ENCODE measurements around the gene NUDT22.

The NUDT22 gene

DNA sequence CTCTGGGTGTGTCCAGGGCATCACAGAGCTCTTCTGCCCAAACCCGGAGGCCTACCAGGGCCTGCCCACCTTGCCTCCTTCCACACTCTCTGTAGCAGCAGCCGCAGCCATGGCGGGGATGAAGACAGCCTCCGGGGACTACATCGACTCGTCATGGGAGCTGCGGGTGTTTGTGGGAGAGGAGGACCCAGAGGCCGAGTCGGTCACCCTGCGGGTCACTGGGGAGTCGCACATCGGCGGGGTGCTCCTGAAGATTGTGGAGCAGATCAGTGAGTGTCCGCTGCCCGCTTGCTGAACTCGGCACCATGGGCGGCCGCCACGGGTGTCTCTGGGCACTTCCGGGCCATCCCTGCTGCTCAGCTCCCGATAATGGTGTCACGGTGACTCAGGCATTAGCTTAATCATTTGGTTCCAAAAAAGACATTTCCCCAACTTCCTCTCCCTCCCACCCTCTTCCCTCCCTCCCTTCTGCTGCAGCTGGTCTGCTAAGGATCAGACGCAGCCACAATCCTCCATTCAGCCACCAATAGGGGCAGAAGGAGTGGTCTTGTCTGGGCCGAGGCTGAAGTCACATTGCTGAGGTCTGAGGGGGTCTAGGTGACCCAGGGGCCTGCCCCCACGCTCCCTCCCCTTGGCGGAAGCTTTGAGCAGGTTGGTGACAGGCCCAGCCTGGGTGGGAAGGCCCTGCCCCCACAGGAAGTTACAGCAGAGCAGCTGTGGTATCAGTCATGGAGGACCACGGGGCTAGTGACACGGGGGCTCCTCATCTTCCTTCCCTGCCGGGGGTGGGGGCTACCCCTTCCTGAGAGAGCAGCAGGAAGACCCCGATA, 18.6 kb upstream of the NUDT22 start:
- DNase-seq = no peak

DNA sequence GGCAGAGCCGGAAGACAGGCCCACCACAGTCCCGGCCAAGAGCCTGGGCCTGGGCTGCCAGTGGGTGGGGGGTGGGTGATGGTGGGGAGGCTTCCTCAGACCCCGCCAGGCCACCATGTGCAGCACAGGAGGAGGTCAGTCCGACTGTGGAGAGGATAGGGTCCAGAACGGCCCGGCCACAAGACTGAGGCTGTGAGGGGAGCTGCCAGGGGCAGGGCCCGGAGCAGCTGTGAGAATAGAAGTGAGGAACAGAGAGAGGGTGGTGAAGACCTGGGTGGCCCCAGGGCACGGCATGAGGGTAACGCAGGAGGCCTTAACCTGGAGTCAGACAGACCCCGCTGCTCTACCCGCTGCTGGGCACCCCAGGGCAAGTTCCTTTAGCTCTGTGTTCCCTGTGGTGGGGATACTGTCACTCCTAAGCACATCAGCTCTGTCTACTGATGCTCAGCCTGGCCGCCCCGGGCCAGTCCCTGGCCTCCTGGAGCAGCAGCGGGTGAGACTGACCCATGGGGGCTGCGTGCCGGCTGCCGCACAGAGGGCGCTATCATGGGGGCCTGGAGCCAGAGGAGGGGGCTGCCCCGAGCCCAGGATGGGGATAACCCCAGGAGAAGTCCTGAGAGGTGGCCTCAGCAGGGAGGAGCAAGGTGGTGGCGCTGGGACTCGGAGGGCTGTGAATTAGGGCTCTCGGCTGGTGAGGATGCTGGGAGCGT, 17.8 kb upstream of the NUDT22 start:
- no peak for DNase-seq

DNA sequence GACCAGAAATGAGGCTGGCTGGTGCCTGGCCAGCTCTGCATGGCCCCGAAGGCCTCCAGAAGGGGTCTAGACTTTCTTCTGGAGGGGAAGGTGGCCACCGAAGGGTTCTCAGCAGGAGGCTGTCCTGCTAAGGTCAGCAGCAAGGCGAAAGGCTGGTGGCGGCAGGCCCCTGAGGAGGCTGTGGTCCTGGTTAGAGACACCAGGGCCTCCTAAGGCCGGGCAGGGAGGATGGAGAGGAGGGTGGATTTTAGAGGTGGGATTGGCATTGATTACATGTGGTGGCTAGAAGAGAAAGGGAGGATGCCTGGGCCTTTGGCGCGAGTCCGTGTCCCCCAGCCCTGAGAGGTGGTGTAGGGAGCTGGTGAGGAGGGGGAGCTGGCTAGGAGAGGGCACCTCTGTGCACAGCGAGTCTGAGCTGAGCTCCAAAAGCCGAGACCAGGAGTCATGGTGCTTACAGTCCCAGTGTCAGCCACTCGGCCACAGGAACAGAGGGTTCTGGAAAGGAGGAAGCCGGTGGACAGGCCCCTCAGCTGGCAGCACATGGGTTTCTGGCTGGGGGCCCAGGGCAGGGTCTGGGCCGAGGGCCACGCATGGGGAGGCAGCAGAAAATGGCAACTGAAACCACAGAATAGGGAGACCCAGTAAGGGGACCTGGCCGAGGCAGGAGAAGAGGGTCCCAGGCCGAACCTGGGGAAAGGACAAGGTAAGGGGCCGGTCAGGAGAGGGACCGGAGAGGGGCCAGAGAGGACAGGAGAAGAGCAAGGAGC, 17.1 kb upstream of the NUDT22 start:
- DNase-seq = no peak

DNA sequence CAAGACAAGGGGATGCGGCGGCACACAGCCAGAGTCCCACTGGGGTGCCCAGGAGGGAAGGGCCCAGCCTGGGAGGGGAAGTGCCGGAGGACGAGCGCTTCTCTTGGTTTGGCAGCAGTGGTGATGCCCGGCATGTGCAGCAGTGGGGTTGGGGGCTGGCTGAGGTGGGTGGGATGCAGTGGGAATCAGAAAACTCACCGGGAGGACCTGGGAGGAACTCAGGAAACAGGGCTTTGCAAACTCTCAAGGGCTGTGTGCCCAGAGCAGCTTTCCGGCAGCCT, 16.6 kb upstream of the NUDT22 start:
- DNase-seq = no peak

DNA sequence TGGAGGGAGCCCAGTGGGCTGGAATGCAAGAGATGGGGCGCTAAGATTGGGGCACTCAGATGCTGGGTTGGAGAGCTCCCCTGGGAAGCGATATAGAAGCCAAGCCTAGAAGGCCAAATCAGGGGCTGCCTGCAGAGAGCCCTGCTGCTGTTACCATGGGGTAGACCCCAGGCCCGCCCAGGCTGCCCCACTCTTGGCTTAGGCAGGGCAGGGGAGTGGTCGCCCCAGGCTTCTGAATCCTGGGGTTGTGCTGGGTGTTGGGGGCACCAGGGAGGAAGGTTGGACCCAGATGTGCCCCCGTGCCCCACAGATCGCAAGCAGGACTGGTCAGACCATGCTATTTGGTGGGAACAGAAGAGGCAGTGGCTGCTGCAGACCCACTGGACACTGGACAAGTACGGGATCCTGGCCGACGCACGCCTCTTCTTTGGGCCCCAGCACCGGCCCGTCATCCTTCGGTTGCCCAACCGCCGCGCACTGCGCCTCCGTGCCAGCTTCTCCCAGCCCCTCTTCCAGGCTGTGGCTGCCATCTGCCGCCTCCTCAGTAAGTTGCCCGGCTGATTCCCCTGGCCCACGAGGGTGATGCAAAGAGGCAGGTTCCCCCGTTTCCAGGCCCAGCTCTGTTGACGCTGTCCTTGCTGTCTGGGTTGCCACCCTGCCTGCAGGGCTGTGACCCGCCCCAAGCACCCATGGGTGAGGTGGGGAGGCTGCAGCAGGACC, 15.6 kb upstream of the NUDT22 start:
- DNase-seq = no peak

DNA sequence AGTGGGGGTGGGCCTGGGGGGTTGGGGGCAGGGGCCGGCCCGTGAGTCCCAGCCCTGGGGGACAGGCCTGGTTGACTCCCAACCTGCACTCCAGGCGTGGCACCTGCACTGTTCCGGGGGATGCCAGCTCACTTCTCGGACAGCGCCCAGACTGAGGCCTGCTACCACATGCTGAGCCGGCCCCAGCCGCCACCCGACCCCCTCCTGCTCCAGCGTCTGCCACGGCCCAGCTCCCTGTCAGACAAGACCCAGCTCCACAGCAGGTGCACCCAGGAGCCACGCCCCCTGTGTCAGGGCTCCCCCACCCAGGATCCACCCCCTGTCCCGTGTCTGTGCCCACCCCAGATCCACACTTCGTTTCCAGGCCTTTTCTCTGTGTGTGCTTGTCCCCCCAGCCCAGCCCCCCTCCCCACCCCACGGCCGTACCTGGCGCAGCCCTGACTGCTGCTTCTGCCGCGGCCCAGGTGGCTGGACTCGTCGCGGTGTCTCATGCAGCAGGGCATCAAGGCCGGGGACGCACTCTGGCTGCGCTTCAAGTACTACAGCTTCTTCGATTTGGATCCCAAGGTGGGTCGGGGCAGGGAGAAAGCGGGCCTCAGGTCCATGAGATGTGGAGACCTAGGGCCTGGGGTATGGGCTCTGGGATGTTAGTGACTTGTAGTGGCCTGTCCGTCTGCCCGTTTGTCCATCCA, 14.7 kb upstream of the NUDT22 start:
- DNase-seq = no peak

DNA sequence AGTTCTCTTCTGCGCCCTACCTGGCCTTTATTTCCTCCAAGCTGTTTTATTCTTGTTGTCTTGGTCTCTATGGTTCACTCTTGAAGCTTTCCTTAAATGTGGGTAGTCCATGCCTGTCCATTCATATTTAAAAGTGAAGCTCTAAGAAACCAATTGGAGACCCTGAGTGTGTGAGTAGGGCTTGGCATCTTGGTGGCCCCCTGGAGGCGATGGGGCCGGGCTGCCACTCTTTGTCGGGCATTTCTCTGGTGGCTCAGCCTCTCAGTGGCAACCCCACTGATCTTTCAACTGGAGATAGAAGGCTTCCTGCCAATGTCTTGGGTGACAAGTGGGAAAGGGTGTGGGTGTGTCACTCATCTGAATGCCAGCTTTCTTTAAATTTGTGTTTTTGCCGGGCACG, 9.2 kb upstream of the NUDT22 start:
- DNase-seq = no peak

DNA sequence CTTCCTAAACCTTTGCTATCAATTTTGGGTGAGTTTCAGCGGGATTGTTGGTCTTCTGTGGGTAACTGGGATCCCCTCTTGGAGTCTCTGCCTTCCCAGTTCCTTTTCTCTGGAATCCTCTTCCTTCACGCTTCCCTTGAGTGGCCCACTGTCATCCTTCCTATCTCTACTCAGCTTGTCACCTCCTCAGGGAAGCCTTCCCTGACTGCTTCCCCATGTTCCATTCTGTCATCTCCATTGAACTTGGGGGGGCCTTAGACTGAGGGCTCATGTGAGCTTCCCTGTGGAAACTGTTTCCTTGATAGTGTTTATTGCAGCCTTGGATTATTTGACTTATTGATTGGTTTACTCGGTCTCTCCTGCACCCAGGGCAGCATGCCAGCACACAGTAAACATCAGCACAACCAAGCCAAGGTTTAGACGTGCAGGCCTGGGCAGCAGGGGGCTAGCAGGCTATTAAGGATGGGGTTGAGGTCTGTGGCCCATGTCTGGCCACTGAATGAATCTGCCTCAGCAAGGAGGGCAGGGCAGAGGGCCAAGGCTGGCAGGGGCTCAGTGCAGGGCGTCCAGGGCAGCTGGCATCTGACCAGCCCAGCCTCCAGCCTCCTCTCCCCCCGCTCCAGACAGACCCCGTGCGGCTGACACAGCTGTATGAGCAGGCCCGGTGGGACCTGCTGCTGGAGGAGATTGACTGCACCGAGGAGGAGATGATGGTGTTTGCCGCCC, 7.3 kb upstream of the NUDT22 start:
- DNase-seq = no peak

DNA sequence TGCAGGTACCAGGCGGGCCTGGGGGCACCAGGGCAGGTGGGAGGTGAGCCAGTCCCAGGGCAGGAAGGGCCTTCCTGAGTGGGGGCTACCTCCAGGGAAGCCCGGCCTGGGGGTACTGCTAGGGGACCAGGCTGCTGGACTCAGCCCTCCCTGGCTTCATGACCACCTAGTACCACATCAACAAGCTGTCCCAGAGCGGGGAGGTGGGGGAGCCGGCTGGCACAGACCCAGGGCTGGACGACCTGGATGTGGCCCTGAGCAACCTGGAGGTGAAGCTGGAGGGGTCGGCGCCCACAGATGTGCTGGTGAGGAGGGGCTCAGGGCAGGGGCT, 6.8 kb upstream of the NUDT22 start:
- DNase-seq = no peak

DNA sequence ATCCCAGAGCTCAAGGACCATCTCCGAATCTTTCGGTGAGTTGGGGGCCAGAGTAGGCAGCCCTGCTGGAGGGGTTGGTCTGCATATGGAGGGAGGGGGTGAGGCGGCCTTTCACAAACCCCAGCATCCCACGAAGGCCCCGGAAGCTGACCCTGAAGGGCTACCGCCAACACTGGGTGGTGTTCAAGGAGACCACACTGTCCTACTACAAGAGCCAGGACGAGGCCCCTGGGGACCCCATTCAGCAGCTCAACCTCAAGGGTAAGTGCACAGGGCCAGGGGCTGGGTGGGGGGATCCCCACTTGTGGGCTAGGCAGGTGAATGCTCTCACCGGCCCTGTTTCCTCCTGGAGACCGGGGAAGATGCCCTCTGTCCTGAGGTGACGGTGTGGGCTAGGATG, 6.3 kb upstream of the NUDT22 start:
- no peak for DNase-seq

DNA sequence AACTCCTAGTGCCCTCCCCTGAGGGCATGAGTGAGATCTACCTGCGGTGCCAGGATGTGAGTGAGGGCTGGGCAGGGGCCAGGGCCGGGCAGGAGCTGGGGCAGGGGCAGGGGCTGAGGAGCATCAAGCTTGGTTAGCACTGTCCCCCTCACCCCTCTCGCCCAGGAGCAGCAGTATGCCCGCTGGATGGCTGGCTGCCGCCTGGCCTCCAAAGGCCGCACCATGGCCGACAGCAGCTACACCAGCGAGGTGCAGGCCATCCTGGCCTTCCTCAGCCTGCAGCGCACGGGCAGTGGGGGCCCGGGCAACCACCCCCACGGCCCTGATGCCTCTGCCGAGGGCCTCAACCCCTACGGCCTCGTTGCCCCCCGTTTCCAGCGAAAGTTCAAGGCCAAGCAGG, 5.8 kb upstream of the NUDT22 start:
- no peak for DNase-seq

DNA sequence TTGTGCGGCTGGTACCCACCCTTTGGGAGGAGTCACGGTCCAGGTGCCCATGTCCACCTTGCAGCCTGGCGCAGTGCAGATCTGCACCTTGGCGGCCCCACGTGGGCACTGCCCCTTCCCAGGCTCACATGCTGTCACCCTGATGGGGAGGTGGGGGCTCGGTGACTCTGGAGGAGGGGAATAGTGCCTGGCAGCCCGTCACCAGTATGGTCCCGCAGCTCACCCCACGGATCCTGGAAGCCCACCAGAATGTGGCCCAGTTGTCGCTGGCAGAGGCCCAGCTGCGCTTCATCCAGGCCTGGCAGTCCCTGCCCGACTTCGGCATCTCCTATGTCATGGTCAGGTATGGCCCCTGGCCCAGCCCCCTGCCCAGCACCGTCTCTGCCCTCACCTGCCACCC, 5.3 kb upstream of the NUDT22 start:
- DNase-seq = no peak

DNA sequence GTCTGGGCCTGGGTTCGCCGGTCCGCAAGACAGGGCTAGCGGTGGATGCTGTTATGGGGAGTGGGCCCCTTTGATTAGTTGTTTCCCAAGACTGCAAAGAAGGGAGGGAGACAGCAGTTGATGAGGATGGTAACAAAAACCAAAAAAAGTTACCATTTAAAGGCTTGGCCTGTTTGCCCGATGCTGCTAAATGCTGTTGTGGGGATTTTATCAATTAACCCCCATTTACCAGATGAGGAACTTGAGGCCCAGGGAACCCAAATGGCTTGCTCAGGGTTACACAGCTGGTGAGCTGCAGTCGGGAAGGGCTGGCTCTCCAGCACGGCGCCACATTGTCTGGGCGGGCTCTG, 3.4 kb upstream of the NUDT22 start:
- DNase-seq = no peak

DNA sequence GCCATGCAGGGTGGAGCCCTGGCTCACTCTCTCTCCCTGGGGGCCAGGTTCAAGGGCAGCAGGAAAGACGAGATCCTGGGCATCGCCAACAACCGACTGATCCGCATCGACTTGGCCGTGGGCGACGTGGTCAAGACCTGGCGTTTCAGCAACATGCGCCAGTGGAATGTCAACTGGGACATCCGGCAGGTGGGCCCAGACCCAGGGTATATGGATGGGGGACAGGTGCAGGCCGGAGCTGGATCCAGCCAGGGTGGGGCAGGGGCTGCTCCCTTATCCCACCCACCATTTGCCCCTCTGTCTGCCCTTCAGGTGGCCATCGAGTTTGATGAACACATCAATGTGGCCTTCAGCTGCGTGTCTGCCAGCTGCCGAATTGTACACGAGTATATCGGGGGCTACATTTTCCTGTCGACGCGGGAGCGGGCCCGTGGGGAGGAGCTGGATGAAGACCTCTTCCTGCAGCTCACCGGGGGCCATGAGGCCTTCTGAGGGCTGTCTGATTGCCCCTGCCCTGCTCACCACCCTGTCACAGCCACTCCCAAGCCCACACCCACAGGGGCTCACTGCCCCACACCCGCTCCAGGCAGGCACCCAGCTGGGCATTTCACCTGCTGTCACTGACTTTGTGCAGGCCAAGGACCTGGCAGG, 2.9 kb upstream of the NUDT22 start:
- no peak for DNase-seq

DNA sequence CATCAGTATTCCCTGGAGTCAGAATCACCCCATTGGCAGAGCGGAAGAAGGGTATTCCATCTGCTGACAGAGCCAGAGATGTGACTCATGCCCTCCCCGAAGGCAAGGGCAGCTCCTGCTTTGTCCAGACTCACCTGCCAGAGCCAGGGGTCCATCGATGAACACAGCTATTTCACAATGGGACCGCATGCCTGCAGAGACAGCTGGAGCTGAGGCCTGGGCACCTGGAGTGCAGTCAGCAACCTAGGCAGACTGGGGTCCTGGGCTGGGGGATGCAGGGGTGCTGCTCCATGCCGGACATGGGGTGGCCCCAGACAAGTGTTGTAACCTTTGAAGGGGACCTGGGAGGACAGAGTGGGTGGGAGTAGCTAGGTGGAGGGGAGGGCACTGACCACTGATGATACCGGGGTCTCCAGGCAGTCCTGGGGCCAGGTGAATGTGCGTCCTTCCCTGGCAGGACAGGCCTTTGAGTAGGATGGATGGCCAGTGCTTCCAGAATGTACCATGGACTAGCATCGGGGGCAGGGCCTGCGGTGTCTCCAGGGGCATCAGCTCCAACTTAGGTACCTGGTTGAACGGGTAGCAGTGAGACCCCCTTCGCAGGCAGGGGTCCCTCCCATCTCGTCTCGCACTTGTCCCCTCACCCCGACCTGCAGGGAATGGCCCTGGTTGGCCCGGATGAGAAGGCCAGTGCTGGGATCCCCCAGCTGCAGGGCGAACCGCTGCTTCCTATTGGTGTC, 1.8 kb upstream of the NUDT22 start:
- no peak for DNase-seq

DNA sequence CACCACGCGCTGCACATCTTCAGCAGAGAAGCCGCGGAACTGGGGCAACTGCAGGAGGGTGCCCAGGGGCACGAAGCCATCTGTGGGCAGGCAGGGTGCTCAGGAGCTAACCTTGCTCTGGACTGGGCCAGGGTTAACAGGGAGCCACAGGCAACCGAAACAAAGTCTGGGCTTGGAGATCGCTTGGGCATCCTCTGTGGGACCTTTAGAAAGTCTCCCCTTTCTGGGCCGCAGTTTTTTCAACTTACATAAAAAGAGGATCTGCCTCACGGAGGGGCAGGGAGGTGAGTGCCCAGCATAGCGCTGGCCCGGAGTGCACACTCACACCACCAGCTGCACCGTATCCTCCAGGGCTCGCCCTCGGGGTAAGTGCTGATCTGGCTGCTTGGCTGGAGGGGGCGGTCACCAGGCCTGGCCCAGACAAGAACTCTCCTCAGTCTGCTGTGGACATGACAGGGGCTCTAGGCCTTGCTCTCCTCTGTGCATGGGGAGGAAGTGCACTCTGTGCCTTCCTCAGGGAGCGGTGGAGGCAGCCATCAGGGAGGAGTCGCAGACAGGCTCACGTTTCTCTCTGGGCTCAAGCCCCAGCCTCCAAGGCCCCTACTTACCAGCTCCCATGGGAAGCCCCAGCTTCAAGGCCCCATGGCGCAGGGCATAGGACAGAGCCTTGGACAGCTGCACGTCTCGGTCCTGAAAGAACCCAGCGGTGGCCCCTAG, 1.0 kb upstream of the NUDT22 start:
- no peak for DNase-seq

DNA sequence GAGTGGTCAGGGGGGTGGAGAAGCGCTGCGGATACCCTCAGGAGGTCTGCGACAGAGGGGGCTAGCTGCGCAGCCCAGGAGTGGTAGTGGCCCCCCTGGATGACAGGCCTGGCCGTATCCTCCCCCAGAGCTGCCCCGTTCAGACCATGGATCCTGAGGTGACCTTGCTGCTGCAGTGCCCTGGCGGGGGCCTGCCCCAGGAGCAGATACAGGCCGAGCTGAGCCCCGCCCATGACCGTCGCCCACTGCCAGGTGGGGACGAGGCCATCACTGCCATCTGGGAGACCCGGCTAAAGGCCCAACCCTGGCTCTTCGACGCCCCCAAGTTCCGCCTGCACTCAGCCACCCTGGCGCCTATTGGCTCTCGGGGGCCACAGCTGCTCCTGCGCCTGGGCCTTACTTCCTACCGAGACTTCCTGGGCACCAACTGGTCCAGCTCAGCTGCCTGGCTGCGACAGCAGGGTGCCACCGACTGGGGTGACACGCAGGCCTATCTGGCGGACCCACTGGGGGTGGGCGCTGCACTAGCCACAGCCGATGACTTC, 505 bp downstream of the NUDT22 start:
- no peak for DNase-seq

DNA sequence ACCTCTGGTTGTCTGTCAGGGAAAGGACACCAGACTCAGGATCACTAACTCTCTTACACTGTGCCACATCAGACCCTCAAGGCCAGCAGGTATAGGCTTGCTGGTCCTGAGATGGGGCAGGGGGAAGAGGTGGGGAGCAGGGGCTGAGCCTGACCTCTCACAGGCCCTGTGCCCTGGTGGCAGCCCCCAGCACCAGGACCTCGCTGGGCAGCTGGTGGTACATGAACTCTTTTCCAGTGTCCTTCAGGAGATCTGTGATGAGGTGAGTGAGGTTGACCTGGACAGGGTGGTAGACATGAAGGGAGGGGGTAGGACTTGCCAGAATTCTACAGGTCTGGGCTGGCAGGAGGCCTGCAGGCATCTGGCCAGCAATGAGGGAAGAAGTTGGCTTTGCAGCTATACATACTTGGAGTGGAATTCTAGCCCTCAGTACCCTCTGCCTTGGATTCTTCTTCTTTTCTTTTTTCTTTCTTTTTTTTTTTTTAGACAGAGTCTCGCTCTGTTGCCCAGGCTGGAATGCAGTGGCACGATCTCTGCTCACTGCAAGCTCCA, 1.4 kb downstream of the NUDT22 start:
- DNase-seq = no peak

DNA sequence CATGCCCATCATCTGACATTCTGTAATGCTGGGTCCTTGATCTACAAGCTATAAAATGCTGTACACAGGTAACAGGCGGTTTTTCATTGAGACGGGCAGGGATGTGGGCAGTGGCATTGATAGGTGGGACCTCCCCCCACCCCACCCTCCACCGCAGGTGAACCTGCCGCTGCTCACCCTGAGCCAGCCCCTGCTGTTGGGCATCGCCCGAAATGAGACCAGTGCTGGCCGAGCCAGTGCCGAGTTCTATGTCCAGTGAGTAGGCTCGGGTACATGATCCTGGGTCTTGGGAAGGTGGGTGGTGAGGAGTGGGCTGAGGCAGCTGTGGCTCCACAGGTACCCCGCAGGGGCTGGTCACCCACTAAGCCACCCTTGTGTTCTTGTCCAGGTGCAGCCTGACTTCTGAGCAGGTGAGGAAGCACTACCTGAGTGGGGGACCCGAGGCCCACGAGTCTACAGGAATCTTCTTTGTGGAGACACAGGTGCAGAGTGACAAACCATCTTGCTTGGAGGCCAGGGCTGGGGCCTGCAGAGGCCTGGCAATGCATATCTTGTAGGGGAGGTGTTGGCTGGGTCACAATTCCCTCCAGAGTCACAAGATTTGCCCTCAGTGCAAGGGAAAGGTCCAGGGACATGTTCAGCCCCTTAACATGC, 3.1 kb downstream of the NUDT22 start:
- DNase-seq = no peak

All from GOT3 (cell line).